OCI-LY1 (cell line): ENCODE results near the gene FARS2.

Experiments used
- EZH2 ChIP-seq: fragments of 200-600 bp; sonication (generic), shearing (Covaris generic); IDR thresholded peaks from 2 replicates; pipeline ENCODE4 v1.8.0; 2017; ENCODE audit warnings: borderline replicate concordance, mixed run types, mild to moderate bottlenecking, antibody characterized with exemption, low read length, moderate library complexity, mixed read lengths
- TF ChIP-seq, protein P1 (sequence below): fragments of 200-600 bp; sonication (generic), shearing (Covaris generic); IDR thresholded peaks from 2 replicates; pipeline ENCODE4 v1.5.1; 2017; ENCODE audit warnings: mild to moderate bottlenecking, antibody characterized with exemption, low read length, moderate library complexity, mixed read lengths

DNA sequence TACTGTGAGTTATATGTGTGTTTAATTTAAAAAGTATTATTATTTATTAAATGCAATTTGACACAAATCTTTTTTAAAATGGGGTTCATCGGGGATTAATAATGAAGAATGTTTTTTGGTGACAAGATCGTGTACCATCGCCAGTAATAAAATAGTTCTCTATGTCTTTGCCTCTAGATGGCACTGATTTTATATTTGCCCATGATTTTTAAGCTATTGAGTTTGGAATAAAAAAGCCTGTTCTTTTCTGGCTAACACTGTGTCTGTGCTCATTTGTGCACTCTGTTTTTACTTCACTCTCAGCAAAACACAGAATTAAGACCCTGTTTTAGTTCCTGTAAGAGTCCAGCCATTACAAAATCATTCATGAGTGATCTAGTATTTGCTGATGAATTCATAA lies 127.0 kb downstream of the FARS2 start:
- TF ChIP-seq, protein P1, sequence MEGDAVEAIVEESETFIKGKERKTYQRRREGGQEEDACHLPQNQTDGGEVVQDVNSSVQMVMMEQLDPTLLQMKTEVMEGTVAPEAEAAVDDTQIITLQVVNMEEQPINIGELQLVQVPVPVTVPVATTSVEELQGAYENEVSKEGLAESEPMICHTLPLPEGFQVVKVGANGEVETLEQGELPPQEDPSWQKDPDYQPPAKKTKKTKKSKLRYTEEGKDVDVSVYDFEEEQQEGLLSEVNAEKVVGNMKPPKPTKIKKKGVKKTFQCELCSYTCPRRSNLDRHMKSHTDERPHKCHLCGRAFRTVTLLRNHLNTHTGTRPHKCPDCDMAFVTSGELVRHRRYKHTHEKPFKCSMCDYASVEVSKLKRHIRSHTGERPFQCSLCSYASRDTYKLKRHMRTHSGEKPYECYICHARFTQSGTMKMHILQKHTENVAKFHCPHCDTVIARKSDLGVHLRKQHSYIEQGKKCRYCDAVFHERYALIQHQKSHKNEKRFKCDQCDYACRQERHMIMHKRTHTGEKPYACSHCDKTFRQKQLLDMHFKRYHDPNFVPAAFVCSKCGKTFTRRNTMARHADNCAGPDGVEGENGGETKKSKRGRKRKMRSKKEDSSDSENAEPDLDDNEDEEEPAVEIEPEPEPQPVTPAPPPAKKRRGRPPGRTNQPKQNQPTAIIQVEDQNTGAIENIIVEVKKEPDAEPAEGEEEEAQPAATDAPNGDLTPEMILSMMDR = no peak
- no peak for TF ChIP-seq EZH2
